Testis (tissue), 2 donors: ENCODE data around the gene KLHL11.

ENCODE experiments used
- CTCF ChIP-seq, 3 experiments: fragments of 450-650 bp in 2 of 3; fragments of 200-600 bp in 1 of 3; sonication (generic) in 1 of 3; IDR thresholded peaks; one replicate each; pipeline ENCODE4 v1.5.1; 2016 to 2019; ENCODE audit warnings: antibody characterized with exemption in 3 of 3, mild to moderate bottlenecking in 2 of 3, moderate library complexity in 1 of 3
- POLR2A ChIP-seq: fragments of 450-650 bp; IDR thresholded peaks from one replicate; pipeline ENCODE4 v1.6.1; 2017; ENCODE audit warnings: antibody characterized with exemption, mild to moderate bottlenecking, moderate library complexity

GRCh38 chr17:41909088-41909487, 43.9 kb upstream of the KLHL11 start:
- TF ChIP-seq CTCF (IDR thresholded peaks at IDR 0.05): no peak
- no peak for TF ChIP-seq POLR2A
